DMS 273 treated with DMSO at 0.1 percent for 48 hours (cell line): ENCODE data around the gene TUBB.
"Not testable (repeated sequence)": the region's sequence is repeated elsewhere in the genome, so short reads cannot be mapped to it uniquely, and the experiment has no call there.

Experiments used
- DNase-seq: peaks from one replicate; lab custom pipeline; 2025; lab: John Stamatoyannopoulos, UW

Gene TUBB

DNA sequence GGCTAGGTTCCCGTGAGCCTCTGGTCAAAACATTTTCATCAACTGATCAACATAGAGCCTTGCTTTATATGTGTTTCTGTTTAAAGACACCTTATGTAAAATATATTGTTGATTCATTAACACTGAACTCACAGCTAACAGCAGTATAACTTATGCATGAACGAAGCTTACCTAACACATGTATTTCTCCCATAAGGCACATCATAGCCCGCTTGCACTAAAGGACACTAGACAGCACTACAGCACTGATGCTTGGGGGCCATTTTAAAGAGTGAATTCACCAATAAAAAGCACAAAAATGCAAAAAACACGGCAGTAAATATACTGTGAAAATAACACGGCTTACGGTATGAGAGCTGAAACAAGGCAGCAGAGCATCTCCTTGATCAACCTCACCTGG is 18.4 kb downstream of the TUBB start:
- no peak for DNase-seq

DNA sequence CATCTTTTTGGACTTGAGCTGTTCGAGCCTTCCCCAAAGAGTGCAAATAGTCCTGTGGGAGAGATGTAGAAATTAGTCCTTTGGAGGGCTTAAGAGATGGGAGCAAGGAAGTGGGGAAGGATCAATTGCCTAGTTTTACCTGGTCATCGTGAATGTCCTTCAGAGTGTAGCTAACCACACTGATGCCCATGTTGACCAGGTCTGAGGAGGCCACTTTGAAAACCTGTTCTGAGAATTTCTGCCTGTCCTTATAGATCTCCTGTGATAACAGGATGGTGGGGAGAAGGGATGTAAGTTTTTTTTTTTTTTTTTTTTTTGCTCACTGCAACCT is 20.4 kb downstream of the TUBB start:
- no peak for DNase-seq

DNA sequence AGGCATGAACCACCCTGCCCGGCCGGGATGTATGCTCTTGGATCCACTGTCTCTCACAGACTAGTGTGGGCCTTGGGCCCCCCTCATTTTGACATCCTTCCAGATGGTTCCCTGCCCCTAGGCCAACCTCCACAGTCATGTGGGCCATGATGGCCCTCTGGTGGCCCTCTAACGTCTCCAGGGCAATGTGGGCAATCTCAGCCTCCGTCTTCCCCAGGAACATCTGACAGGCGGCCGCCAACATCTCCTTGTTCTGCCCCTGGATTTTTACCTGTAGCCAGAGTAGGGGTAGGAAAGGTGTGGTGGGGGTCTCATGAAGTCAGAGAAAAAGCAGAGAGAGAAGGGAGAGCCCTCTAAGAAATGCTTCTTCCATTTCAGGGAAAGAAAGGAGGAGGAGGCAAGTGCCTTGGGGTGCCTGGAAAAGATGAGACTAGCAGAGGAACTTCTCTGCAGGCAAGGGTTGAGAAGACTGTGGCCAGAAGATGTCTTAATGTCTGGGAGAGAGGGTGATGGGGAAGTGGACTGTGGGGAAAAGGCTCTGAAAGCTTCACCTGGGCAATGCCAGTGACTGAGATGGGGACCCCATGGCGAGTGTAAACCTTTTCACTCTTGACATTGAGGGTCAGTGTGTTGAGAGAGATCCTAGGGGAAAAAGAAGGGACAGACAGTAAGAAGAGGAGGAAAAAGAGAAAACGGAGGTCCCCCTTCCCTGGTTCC is 21.1 kb downstream of the TUBB start:
- no peak for DNase-seq

DNA sequence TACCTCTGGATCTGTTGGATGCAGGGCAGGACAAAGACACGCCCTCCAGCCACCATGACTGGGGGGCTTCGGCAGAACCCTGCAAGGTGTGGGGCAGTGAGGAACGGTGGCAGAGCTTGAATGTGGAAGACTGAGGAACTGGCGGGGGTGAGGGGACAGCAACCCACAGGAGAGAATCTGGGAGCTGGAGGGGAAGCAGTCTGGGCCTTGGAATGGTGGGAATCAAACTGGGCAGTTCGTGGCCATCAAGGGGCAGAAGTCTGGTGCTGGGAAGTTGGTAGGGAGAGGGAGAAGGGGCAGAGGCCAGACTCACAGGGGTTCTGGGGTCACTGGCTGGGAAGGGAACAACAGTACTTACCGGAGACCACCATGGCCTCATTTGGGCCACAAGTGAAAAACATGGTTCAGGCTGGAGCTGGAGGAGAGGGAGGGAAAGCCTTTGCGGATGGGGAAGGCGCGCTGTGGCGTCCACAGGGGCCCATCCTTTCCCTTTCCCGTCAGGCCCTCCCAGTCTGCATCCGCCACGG is 21.7 kb downstream of the TUBB start:
- no peak for DNase-seq

DNA sequence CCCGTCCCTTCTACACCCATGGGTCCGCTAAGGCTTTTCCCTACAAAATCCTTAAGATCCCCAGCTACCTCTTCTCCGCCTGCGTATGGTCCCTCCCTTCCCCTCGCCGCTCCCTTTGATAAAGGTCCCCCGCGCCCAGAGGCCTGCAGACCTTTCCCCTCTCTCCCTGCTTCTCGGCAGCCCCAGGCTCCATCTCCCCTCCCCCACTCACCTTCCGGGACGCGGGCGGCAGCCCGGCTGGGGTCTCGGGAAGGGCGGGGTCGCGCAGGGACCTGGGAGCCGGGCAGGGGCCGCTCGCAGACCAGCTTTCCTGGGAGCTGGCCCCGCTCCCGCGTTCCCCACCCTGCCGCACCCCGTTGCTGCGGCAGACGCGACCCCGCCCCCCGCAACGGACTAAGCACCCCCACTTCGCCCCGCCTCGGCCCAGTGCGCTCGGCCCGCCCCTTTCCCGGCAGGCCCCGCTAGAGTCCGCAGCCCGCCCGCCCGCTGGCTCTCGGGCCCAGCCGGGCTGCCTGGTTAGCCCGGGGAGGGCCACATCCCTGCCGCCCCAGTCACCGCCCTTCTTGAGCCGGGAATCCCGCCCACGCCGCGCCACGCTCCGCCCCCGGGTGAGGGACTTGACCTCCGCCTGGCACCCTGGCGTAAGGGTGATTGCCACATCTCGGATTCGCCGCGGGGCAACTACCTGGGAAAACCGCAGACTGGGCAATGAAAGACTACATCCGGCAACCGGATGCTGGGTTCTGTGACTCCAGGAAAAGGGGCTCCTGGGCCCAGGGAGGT is 22.4 kb downstream of the TUBB start, which contains the start of gene FLOT1:
Gene FLOT1, minus strand, starts transcription at position 372 of the 783 bp plus-strand sequence. CDS start 498 bp downstream, outside the sequence.
- peak; percentile 66 for DNase-seq

DNA sequence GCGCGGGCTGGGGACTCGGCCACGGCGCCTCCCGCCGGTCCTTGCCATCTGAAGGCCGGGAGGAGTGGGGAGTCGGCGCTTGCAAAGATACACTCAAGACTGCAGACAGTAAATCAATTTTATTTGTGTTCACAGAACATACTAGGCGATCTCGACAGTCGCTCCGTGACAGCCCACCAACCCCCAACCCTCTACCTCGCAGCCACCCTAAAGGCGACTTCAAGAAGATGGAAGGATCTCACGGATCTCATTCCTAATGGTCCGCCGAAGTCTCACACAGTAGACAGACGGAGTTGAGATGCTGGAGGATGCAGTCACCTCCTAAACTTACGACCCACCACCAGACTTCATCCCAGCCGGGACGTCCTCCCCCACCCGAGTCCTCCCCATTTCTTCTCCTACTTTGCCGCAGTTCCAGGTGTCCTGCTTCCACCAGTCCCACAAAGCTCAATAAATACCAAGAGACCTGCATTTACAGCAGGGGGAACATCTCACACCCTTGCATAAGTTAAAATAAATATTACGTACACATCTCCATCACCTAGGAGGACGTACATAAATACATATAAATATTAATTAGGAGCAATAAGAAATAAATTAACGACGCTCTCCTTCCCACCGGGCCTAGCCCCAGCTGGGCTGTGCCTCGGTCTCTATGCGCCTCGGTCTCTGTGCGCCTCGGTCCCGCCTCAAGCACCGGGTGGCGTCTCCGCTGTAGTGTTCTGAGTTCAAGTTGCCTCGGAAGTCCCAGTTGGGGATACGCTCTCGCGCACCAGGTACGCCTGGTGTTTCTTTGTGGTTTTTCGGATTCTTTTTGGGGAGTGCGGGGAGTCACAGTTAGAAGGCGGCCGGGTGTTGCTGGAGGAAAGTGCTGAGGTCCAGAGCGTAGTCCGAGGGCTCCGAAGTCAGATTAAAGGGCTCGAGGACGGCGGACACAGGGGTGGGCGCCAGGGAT is 23.2 kb downstream of the TUBB start:
- DNase-seq, result no peak

DNA sequence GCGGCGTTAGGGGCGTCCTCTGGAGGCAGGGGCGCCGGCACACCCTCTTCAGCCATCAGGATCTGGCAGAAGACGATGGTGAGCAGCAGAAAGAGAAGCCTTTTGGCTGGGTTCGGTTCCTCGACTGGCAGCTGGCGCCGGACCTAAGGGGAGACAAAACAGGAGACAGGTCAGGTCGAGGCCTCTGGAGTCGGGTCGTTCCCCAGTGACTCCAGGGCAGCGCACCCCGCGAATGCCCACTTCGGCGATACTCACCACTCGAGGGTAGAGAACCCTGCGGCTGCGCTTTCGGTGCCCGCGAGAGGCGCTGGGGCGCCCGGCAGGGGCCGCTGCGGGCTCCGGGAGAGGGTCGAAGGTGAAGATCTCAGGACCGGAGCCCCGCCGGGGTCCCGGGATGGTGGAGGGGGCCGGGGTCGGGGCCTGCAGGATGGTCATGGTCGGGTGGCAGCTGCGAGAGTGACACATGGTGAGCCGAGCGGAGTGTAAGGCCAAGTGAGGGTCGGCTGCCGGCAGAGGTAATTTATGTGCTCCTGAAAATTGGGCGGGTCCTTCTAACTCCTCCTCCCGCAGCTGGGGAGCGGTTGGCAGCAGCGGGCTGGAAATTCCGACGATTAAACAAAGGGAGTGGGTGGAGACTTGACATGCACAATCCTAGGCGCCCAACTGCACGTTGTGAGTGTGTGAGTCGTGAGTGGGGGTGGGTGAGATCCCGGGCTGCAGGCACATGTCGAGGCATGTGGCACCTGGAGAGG is 24.1 kb downstream of the TUBB start, which contains the start of gene IER3:
Gene IER3, minus strand, starts transcription at position 494 of the 752 bp plus-strand sequence. Its CDS starts 29 bp downstream, at position 465.
- peak; percentile 54 for DNase-seq

DNA sequence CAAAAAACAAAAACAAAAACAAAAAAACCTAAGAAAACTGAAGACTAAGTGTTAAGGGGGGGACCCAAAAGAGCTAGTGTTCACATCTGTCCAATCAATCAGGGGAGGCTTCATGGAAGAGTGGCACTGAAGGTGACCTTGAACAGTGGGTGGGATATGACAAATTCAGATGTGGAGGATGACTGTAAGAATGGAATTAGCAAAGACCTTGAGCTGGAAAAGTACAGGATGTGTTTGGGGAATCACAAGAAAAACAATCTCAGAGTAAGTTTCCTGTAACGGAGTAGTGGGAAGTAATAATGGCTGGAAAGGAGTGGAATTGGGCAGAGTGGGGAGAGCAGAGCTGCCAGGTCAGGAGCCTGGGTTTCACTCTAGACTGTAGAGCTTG is 27.1 kb downstream of the TUBB start:
- DNase-seq, result no peak

DNA sequence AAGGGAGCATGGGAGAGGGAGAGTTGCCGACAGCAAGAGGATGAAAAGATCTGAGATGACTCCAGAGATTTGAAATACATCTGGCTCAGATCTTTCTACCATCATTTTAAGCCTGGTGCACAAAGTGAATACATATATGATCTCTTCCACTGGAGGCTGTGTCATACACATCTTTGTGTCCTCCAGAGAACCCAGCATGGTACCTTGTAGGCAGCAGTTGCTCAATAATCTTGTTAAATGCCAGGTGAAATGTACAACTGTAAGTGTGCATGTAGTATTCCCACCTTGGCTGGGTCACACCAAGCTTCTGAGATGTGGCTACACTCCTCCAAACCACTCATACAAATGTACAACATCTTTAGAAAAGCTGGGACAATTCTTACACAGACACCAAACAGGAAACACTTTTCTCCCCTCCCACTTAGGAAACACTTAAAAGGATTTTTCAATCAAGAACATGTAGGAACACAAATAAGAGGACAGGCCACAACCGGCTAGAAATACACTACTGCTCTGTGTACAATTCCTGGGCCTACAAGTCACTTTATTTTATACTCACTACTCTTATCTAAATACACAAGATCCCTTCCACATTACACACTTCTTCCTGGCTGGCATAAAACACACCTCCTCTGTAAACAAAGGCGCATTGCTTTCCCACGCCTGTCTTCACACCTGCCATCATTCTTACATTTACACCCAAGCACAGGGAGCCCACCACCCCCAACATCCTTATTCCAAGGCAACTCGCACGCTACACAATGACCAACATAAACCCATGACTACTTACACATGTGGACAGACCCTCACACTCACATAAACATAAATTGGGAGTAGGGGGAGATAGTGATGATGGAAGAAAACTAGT is 28.0 kb downstream of the TUBB start:
- no peak for DNase-seq

DNA sequence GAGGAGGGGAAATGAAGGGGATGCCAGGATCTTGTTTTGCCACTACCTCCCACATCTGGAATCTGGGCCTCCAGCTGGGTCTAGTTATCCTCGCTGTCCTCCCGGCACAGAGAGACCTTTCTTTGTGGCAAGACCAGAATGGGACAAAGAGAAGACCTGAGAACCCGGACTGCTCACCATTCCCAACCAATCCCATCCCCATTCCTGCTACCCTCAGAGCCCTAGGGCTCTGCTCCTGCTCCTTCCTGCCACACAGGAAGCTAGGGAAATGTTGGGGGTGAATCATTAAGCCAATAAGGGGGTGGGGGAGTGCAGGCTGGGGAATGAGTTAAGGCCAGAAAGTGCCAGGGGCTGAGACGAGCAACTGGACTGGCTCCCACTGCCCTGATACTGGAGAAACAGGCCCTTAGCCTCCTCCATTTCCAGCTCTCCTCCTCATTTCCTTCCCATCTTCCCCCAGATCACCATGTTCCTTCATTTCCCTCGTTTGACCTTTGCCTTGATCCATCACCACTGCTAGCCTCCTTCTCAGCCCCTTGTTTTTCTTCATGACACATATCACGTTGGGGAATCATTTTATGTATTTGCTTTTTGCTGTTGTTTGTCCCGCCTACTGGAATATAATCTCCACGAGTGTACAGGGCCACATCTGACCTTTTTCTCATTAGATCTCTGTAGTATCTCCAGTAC is 28.8 kb downstream of the TUBB start:
- DNase-seq, result no peak

DNA sequence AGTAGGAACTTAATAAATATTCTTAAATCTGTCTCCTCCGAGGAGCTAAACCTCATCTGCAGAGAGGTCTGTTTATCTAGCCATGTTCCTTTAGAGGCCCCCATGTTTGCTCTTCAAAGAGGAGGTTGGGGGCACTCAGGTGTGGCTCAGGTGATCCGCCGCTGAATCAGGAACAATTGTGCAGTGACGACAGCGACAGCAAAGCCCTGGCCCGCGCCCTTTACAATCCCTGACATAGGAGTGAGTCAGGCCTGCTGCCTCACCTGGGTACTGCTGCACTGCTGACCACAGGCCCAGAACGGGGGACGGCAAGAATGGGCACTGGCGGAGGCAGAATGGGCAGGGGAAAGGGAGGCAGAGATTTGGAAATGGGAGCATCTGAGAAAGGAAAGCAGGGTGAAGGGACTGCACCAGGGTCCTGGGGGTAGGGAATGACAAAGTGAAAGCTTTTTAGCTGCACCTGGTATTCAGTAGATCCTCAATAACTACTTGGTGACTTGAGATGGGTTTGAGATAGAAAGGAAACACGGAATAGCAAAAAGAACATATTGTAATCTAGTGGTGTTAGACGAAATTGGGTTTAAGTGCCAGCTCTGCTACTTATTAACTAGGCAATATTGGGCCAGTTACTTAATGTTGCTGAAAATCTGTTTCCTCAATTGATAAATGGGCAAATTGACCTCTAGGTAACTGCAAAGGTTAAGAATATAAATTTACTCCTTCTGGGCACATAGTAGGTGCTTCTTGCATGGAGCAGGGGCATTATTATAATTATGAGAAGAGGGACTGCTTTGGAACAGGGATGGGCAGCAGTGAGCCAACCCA is 29.6 kb downstream of the TUBB start:
- no peak for DNase-seq

DNA sequence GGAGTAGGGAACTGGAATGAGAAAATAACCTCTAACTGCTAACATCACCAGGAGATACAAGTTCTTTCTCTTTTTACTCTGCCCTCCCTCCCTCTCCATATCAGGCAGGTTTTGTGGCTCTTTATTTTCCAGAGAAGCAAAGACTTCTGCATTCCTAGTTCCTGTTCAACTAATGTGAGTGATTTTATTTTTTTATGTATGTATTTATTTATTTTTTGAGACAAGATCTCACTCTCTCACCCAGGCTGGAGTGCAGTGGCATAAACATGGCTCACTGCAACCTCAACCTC is 30.2 kb downstream of the TUBB start:
- no peak for DNase-seq

DNA sequence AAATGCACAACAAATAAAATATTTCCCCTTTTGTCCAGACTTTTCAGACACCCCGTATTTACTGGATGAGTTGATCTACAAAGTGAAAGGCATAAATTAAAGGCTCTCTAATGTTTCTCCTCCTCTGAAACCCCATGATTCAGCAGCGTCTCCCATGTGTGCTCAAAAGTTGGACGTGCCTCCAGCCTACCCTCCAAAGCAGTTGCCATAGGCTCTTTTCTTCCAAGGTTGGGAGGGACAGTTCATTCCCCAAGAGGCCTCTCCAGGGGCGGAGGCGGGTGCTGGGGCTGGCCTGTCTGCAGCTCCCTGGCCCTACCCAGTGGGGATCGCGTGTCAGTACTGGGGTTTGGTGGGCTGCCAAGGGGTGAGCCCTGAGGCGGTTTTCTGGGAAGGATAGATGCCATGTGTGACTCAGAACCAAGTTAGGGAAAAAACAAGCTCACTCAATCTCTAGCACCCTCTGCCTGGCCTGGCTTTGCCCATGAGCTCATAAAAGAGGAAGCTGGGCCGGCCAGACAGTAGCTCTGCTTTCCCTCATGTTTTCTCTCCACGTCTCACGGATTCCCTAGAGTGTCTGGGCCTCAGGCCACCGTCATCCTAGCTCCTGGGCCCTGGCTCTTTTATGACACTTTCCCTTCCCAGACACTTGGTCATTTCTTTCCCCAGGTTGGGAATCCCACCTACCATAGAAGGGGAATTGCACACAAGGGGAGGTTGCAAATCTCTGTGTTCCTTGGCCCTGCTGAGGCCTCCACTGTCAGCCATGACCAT is 32.2 kb downstream of the TUBB start:
- DNase-seq, result peak; percentile 71

DNA sequence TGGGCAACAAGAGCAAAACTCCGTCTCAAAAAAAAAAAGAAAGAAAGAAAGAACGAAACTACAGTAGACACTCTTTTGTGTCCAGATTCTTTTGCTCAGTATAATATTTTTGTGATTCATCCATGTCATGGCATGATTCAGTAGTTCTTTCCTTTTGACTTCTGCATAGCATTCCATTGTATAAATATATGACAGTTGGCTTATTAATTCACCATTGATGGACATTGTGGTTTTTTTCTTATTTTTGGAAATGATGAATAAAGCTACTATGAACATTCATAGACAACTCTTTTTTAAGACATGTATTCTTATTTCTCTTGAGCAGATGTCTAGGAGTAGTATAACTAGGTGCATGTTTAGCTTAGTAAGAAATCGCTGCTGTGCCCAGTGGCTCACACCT is 34.5 kb downstream of the TUBB start:
- no peak for DNase-seq

DNA sequence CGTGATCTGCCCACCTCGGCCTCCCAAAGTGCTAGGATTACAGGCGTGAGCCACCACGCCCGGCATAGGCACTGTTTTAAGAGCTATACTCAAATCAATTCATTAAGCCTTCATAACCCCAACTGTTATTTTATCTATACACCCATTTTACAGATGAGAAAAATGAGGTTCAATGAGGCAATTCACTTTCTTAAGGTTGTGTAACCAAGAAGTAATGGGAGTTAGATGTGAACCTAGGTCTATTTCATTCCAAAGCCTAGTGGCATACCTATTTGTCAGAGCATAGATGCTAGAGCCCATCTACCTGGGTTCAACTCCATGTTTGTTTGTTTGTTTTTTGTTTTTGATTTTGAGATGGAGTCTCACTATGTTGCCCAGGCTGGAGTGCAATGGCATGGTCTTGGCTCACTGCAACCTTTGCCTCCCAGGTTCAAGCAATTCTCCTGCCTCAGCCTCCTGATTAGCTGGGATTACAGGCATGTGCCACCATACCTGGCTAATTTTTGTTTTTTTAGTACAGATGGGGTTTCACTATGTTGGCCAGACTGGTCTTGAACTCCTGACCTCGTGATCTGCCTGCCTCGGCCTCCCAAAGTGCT is 36.4 kb downstream of the TUBB start:
- DNase-seq, result not testable (repeated sequence)

DNA sequence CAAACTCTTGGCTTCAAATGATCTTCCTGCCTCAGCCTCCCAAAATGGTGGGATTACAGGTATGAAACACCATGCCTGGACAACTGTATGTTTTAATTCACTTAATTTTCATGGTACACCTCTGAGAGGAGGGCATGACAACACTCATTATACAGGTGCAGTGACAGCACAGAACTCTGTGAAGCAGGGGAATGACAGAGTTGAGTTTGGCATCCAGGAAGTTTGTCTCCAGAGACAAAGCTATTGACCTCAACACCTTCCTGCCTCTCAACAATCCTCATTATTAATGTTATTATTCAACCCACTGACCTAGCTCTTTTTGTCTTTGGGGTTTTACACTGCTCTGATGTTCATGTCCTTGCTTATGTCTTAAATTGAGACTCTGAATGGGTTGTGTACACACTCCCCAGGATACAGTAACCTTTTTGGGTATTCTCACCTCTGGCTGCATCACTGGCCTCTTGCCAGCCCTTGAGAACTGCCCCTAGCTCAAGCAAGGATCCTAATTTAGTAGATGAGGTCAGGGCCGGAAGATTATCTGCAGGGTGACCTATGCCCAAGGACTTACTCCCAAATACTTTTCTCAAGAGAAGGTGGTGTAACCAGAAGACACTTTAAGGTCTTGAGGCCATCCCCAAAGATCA is 37.2 kb downstream of the TUBB start:
- no peak for DNase-seq

DNA sequence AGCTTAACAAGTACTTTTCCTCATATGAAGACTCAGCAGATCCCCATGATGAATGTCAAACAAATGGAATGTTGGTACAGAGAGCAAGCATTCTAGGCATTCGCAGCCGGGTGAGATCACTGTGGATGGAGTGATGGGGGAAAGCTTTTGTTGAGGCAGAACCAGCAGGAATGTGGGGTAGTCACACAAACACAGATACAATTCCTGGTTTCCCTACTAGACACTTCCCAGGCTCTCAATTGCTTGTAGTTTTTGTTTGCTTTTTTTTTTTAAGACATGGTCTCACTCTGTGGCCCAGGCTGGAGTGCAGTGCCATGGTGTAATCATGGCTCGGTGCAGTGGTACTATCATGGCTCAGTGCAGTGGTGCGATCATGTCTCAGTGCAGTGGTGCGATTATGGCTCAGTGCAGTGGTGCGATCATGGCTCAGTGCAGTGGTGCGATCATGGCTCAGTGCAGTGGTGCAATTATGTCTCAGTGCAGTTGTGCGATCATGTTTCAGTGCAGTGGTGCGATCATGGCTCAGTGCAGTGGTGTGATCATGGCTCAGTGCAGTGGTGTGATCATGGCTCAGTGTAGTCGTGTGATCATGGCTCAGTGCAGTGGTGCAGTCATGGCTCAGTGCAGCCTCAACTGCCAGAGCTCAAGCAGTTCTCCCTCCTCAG is 39.6 kb downstream of the TUBB start:
- no peak for DNase-seq
